Activated CD4-positive, CD25-positive, alpha-beta regulatory T cell treated with anti-CD3 and anti-CD28 coated beads, Interleukin-2, amount 50 U/mL, for 24 hours (primary cell): Measurements from ENCODE around the gene GNA15.
A peak's percentile ranks its signal among the peaks of the same experiment; 100 is the strongest.
"Not testable (repeated sequence)": the region's sequence is repeated elsewhere in the genome, so short reads cannot be mapped to it uniquely, and the experiment has no call there.

Experiments
- ATAC-seq, 2 donors: fragments of 150-1000 bp; cut with Tn5 transposase; one replicate each; pipeline ENCODE4 v1.10.0; 2021; ENCODE audit warnings: mild to moderate bottlenecking in 1 of 2, moderate library complexity in 1 of 2

GNA15 gene

DNA sequence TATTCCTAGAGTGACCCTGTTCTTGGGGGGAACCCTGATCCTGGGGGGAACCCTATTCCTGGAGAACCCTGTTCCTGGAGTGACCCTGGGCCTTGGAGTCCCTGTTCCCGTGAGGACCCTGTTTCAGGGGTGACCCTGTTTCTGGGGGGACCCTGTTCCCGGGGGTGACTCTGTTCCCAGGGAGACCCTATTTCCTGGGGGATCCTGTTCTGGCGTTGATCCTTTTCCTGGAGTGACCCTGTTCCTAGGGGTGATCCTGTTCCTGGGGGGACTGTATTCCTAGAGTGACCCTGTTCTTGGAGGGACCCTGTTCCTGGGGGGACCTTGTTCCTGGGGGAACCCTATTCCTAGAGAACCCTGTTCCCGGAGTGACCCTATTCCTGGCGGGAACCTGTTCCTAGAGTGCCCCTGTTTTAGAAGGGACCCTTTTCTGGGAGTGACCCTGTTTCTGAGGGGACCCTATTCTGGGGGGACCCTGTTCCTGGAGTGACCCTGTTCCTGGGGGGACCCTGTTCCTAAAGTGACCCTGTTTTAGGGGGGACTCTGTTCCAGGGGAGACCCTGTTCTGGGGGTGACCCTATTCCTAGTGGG is 15.0 kb downstream of the GNA15 start:
- no peak for ATAC-seq

DNA sequence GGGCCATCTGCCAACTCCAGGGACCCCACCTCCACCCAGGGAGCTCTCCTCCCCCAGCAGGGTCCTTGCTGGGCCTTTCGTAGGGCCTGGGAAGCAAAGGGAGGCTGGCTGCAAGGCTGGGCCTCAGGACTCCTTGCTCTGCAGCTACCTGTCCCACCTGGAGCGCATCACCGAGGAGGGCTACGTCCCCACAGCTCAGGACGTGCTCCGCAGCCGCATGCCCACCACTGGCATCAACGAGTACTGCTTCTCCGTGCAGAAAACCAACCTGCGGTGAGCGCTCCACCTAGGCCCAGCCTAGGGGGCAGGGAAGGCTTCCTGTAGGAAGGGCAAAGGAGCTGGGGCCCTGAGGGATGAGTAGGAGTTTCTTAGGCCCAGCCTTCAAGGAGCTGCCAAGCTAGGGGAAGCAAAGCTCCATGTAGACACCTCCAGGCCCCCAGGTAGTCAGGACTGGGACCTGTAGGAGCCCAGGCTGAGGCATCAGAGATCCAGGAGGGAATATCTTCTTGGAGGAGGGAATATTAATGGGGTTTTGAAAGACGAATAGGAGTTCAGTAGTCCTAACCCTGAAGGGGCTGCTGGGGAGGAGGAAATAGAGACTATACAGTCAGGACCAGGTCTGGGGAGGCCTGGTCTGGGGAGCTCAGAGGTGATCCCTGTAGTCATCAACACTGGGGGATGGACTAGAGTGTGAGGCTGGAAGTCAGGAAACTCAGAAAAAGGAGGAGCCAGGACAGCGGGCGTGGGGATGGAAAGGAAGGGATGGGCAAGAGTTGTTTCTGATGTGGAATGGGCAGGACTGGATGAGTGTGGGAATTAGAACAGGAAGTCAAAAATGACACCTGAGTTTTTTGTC is 16.0 kb downstream of the GNA15 start:
- ATAC-seq = no peak

- no peak for ATAC-seq
These were observed 16.6 kb downstream of the GNA15 start for GRCh38 chr19:3152419-3152780.

DNA sequence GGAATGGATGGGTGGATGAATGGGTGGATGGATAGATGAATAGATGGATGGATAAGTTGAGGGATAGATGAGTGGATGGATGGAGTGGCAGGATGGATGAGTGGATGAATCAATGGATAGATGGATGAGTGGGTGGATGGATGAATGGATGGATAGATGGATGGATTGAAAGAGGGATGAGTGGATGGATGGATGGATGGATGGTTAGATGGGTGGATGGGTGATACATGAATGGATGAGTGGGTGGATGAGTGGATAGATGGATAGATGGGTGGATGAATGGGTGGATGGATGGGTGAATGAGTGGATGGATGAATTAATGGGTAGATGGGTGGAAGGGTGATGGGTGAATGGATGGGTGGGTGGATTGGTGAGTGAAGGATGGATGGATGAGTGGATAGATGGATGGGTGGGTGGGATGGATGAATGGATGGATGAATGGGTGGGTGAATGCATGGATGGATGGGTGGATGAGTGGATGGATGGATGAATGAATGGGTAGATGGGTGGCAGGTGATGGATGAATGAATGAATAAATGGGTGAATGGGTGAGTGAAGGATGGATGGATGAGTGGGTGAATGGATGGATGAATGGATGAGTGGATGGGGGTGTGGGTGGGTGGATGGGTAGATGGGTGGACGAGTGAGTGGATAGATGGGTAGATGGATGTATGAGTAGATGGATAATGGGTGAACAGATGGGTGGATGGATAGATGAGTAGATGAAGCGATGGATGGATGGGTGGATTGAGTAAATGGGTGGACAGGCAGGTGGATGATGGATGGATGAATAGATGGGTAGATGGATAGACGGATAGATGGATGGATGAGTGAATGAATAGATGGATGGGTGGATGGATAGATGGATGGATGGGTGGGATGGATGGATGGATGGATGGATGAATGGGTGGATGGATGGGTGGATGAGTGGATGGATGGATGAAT is 17.7 kb downstream of the GNA15 start:
- no peak for ATAC-seq

DNA sequence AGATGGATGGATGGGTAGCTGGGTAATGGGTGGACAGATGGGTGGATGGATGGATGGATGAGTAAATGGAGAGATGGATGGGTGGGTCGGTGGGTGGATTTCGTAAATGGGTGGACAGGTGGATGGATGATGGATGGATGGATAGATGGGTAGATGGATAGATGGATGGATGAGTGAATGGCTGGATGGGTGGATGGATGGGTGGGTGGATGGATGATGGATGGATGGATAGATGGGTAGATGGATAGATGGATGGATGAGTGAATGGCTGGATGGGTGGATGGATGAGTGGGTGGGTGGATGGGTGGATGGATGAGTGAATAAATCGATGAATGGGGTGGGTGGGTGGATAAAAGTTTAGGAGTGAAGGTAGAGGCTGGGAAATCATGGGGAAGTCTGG is 18.6 kb downstream of the GNA15 start:
- not testable (repeated sequence) for ATAC-seq

DNA sequence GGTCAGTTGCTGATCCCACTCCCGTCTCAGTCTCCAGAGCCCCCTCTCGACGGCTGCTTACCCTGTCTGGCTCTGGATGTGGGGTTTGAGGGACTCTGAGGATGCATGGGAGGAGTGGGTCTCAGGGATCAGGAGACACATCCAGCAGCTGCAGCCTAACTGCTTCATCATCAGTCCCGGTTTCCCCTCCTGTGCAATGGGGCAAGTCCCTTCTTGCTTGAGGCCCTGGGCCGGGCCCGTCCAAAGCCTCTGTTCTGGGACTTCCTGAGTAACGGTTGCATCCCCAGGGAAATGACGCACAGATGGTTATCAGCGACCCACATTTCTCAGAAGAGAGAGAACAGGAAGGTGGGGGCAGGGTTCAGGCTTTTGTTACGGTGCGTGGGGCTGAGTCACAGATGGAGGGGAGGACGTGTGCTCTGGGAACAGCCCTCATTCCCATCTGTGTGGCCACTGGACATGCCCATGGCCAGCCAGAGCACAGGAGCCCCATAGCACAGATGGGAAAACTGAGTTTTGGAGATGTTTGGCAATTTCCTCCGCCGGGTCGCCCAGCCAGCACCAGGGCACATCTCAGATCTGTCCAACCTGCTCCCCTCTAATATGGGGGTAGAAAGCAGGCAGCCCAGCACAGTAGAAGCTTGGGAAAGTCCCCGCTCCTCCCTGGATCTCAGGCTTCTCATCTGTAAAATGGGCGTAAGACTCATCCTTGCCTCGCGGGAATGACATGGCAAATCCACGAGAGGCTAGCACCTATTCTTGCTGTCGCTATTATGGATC is 19.3 kb downstream of the GNA15 start:
- ATAC-seq = peak; percentile 91 to 96

DNA sequence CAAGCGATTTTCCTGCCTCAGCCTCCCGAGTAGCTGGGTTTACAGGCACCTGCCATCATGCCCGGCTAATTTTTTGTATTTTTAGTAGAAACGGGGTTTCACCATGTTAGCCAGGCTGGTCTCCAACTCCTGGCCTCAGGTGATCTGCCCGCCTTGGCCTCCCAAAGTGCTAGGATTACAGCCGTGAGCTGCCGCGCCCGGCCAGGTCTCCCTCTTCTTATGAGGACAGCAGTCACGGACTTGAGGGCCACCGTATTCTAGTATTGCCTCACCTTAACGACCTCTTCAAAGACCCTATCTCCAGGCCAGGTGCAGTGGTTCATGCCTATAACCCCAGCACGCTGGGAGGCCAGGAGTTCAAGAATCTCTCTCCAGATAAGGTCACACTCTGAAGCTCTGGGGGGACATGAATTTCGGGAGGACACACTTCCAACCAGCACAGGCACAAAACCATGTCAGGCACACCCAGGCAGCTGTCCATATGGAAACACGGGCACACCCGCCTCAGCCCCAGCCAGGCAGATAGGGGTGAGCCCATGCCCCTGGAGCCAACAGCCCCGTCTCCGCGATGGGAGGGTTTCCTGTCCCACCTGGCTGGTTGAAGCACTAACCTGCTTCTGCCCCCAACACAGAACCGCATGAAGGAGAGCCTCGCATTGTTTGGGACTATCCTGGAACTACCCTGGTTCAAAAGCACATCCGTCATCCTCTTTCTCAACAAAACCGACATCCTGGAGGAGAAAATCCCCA is 21.4 kb downstream of the GNA15 start:
- ATAC-seq = no peak

GRCh38 chr19:3159565-3159964 is 23.7 kb downstream of the GNA15 start:
- ATAC-seq = no peak

DNA sequence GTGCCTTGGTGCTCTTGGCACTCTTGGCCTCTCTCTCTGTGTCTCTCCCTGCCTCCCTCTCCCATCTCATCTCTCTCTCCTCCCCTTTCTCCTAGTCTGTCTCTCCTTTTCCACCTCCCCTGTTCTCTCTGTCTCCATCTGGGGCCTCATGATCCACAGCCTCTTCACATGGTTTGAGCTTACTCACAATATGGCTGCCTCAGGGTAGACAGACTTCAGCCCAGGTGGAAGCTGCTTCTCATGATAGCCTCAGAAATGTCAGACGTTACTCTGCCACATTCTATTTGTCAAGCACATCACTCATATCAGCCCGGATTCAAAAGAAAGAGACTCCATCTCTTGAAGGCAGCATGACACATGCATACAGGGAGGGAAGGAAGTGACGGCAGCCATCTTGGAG is 24.4 kb downstream of the GNA15 start:
- ATAC-seq = no peak

GRCh38 chr19:3161453-3161852 is 25.6 kb downstream of the GNA15 start:
- no peak for ATAC-seq

DNA sequence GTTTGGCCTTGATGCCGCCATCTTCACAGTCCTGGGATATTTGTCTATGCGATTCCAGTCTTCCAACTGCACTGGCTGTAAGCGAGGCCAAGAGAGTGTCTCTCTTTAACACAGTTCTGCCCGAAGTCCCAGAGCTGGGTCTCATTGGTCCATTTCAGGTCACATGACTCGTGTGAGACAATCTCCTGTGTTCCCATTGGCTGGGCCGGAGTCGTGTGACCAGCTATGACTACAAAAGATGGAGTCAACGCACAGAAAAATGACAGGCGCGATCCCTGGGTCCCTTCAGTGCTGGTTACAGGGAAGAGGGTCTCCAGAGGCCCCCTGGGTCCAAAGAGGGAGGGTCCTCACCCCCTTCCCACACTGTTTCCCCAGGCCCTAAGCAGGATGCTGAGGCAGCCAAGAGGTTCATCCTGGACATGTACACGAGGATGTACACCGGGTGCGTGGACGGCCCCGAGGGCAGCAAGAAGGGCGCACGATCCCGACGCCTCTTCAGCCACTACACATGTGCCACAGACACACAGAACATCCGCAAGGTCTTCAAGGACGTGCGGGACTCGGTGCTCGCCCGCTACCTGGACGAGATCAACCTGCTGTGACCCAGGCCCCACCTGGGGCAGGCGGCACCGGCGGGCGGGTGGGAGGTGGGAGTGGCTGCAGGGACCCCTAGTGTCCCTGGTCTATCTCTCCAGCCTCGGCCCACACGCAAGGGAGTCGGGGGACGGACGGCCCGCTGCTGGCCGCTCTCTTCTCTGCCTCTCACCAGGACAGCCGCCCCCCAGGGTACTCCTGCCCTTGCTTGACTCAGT is 26.8 kb downstream of the GNA15 start:
- ATAC-seq = no peak

DNA sequence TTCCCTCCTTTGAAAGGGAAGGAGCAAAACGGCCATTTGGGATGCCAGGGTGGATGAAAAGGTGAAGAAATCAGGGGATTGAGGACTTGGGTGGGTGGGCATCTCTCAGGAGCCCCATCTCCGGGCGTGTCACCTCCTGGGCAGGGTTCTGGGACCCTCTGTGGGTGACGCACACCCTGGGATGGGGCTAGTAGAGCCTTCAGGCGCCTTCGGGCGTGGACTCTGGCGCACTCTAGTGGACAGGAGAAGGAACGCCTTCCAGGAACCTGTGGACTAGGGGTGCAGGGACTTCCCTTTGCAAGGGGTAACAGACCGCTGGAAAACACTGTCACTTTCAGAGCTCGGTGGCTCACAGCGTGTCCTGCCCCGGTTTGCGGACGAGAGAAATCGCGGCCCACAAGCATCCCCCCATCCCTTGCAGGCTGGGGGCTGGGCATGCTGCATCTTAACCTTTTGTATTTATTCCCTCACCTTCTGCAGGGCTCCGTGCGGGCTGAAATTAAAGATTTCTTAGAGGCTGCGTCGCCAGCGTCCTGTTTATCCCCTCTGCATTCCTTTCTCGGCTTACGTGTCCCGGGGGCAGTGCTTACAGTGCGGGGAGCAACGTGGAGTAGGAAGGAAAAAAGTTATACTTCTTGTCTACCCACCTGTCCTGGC is 27.5 kb downstream of the GNA15 start:
- ATAC-seq = peak; percentile 84 to 90

- ATAC-seq = no peak
These were observed 28.1 kb downstream of the GNA15 start for GRCh38 chr19:3163943-3164342.

GRCh38 chr19:3167533-3168272 is 31.9 kb downstream of the GNA15 start:
- no peak for ATAC-seq

DNA sequence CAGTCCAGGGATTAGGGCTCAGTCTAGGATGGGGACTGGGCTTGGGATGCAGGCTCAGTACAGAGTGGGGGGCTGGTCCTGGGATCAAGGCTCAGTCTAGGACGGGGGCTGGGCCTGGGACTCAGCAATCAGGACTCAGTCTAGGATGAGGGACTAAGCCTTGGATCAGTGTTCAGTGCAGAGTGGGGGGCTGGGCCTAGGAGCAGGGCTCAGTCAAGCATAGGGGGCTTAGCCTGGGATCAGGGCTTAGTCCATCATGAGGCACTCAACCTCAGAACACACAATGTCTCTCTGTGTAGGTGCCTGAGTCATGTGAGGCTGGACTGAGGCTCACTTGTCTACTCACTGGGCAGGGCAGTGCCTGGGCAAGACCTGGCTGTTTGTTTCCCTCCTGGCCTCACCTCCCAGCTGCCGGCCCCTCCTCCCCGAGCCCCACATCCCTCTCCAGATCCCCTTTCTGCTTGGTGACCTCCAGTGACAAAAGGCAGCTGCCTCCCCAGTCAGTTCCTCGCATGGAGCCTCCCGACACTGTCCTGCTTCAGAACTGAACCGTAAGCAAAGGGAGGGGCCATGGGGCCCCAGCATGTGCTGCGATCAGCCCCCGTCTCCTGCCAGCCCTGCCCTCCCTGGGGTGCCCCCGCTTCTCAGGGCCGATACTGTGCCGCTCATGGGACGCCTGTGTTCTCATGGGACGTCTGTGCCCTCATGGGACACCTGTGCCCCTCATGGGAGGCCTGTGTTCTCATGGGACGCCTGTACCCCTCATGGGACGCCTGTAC is 36.2 kb downstream of the GNA15 start:
- ATAC-seq = peak in 1 of 2 donors; percentile 12

DNA sequence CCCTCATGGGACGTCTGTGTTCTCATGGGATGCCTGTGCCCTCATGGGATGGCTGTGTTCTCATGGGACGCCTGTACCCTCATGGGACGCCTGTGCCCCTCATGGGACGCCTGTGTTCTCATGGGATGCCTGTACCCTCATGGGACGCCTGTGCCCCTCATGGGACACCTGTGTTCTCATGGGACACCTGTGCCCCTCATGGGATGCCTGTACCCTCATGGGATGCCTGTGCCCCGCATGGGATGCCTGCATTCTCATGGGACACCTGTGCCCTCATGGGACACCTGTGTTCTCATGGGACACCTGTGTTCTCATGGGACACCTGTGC is 36.8 kb downstream of the GNA15 start:
- not testable (repeated sequence) for ATAC-seq

GRCh38 chr19:3175781-3176714 is 40.2 kb downstream of the GNA15 start:
- ATAC-seq = no peak
